Measurements from ENCODE around the gene KIF1A. TPM values are rescaled to one million over a fixed set of nuclear protein-coding genes. Genes with fewer than 3 reads are reported as not detected.

KIF1A gene
- total and polyA plus RNA-seq, 10 of the 15 experiments (the other 5 are each of a cell fraction or from before 2014, with no cell fraction given): 0.04 to 0.95 (median 0.06) TPM; not detected in 5

DNA sequence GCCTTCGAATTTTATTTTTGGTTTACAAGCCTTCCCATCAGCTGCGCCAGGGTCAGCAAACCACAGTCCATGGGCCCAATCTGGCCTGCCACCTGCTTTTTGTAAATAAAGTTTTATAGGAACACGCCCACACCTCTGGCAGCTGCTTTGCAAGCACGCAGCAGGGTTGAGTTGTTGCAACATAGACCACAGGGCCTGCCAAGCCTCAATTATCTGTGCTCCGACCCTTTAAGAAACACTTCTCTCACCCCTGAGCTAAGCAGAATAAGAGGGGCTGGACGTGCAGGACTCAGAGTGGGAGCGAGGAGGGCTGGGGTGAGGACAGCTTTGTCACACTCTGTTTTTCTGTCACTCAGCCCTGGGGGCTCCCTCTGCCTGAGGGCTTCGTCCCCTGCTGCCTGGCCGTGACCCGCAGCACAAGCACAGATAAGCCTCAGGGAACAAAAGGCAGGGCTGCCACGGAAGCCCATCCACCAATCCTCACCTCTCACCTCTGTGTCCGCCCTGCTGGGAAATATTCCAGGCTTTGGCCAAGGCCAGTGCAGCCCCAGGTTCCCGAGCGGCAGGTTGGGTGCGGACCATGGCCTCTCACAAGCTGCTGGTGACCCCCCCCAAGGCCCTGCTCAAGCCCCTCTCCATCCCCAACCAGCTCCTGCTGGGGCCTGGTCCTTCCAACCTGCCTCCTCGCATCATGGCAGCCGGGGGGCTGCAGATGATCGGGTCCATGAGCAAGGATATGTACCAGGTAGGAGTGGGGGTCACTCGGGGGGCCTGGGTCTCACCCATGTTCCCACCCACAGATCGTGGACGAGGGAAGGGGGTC is 48.5 kb upstream of the KIF1A start, which contains the start of gene AGXT:
Gene AGXT, plus strand, starts transcription at position 539 of the 823 bp plus-strand sequence. Its CDS starts 42 bp downstream, at position 581.
- Histone ChIP-seq H3K4me3 (no peak within 1 kb of the TSS), H3K9me3 (replicated peaks; ENCODE audit: control insufficient read depth, insufficient read depth, low read length) (no peaks in the 10 kb centered on the region), H4K20me1 (ENCODE audit: control insufficient read depth, insufficient read depth) (no peaks in the 10 kb centered on the region), H3K27ac (ENCODE audit: control insufficient read depth, insufficient read depth) (no peak within 1 kb of the TSS), H3K4me2 (ENCODE audit: control insufficient read depth, insufficient read depth) (no peak within 1 kb of the TSS), H3K9ac (ENCODE audit: control insufficient read depth, insufficient read depth, low read length) (no peak within 1 kb of the TSS), H3K27me3 (replicated peaks in 1 of 2; ENCODE audit: control insufficient read depth in 2 of 2, insufficient read depth in 2 of 2, low read length in 1 of 2) (peaks cover 2 to 4% of the 10 kb centered on the region in 2 experiments; a peak in 3 of 4 replicates), H3K4me1 (ENCODE audit: control insufficient read depth, insufficient read depth, low read length) (no peaks in the 10 kb centered on the region), H3K36me3 (ENCODE audit: control insufficient read depth in 2 of 2, insufficient read depth in 2 of 2, low read length in 1 of 2) (no peaks in the 10 kb centered on the region), H3K79me2 (ENCODE audit: control insufficient read depth, insufficient read depth, low read length) (no peaks in the 10 kb centered on the region), H2AFZ (ENCODE audit: control insufficient read depth, low read depth, low read length) (no peak within 1 kb of the TSS)
- 19% methylated on average over 21 of the region's 21 CpGs for WGBS (ENCODE audit: insufficient coverage, insufficient replicate concordance, low lambda C conversion rate, missing lambda C conversion rate)
- no peak for ATAC-seq
- intact Hi-C loops (cut with micrococcal nuclease; ENCODE audit: unreplicated experiment): no loop called here
- RAD21 ChIA-PET (ENCODE audit: unreplicated experiment): no interaction called here
- SMC1A ChIA-PET (ENCODE audit: uncharacterized antibody, unreplicated experiment): no interaction called here
- POLR2A ChIA-PET: no interaction called here
- no TSS peak for BruUV-seq (replicated peaks)
- TF ChIP-seq FOXK2 (IDR thresholded peaks at IDR 0.05): no peak
- TF ChIP-seq, protein P1, sequence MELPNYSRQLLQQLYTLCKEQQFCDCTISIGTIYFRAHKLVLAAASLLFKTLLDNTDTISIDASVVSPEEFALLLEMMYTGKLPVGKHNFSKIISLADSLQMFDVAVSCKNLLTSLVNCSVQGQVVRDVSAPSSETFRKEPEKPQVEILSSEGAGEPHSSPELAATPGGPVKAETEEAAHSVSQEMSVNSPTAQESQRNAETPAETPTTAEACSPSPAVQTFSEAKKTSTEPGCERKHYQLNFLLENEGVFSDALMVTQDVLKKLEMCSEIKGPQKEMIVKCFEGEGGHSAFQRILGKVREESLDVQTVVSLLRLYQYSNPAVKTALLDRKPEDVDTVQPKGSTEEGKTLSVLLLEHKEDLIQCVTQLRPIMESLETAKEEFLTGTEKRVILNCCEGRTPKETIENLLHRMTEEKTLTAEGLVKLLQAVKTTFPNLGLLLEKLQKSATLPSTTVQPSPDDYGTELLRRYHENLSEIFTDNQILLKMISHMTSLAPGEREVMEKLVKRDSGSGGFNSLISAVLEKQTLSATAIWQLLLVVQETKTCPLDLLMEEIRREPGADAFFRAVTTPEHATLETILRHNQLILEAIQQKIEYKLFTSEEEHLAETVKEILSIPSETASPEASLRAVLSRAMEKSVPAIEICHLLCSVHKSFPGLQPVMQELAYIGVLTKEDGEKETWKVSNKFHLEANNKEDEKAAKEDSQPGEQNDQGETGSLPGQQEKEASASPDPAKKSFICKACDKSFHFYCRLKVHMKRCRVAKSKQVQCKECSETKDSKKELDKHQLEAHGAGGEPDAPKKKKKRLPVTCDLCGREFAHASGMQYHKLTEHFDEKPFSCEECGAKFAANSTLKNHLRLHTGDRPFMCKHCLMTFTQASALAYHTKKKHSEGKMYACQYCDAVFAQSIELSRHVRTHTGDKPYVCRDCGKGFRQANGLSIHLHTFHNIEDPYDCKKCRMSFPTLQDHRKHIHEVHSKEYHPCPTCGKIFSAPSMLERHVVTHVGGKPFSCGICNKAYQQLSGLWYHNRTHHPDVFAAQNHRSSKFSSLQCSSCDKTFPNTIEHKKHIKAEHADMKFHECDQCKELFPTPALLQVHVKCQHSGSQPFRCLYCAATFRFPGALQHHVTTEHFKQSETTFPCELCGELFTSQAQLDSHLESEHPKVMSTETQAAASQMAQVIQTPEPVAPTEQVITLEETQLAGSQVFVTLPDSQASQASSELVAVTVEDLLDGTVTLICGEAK (IDR thresholded peaks at IDR 0.05; ENCODE audit: borderline replicate concordance): 0 out of 2 replicates have a peak, but pooled peaks have one; percentile 15
- in situ Hi-C loops (cut with MboI): no loop called here
- CTCF ChIA-PET: no interaction called here
- FAIRE-seq: no peak
- DNase-seq (ENCODE audit: low read depth, low spot score): no peak
